ENCODE measurements around the gene GAS5.

GAS5 gene

GRCh38 chr1:173863224-173864161 is 4.3 kb downstream of the GAS5 start:
- TF ChIP-seq CTCF (IDR thresholded peaks at IDR 0.05): no peak

- no peak for TF ChIP-seq CTCF (IDR thresholded peaks at IDR 0.05)
Observed at GRCh38 chr1:173862769-173863223, 5.0 kb downstream of the GAS5 start.

- TF ChIP-seq CTCF (IDR thresholded peaks at IDR 0.05): no peak
Observed at GRCh38 chr1:173861731-173862145, 6.1 kb downstream of the GAS5 start.

GRCh38 chr1:173860065-173860464 is 7.7 kb downstream of the GAS5 start:
- TF ChIP-seq CTCF (IDR thresholded peaks at IDR 0.05): no peak

- TF ChIP-seq CTCF (IDR thresholded peaks at IDR 0.05): no peak
Observed at GRCh38 chr1:173857363-173857917, 10.3 kb downstream of the GAS5 start.

GRCh38 chr1:173856903-173857302 is 10.9 kb downstream of the GAS5 start:
- no peak for TF ChIP-seq CTCF (IDR thresholded peaks at IDR 0.05)

GRCh38 chr1:173856014-173856413 is 11.8 kb downstream of the GAS5 start:
- no peak for TF ChIP-seq CTCF (IDR thresholded peaks at IDR 0.05)

Measured in LNCAP (cell line).